A673 (cell line): ENCODE results near the gene HDAC7.

Source experiments
- EZH2 ChIP-seq: fragments of 200-600 bp; sonication (generic); IDR thresholded peaks from 2 replicates; pipeline ENCODE4 v1.6.1; 2017; ENCODE audit warnings: borderline replicate concordance, low read depth, mild to moderate bottlenecking, mixed read lengths, antibody characterized with exemption, low read length; ENCODE audit not compliant: poor library complexity, severe bottlenecking
- TF ChIP-seq, protein P1 (sequence below): fragments of 300-800, 200-600 bp; sonication (generic); conservative IDR thresholded peaks from 2 replicates; pipeline ENCODE4 v1.5.1; 2017; ENCODE audit warnings: low read depth, mild to moderate bottlenecking, antibody characterized with exemption, low read length, moderate library complexity, mixed read lengths

DNA sequence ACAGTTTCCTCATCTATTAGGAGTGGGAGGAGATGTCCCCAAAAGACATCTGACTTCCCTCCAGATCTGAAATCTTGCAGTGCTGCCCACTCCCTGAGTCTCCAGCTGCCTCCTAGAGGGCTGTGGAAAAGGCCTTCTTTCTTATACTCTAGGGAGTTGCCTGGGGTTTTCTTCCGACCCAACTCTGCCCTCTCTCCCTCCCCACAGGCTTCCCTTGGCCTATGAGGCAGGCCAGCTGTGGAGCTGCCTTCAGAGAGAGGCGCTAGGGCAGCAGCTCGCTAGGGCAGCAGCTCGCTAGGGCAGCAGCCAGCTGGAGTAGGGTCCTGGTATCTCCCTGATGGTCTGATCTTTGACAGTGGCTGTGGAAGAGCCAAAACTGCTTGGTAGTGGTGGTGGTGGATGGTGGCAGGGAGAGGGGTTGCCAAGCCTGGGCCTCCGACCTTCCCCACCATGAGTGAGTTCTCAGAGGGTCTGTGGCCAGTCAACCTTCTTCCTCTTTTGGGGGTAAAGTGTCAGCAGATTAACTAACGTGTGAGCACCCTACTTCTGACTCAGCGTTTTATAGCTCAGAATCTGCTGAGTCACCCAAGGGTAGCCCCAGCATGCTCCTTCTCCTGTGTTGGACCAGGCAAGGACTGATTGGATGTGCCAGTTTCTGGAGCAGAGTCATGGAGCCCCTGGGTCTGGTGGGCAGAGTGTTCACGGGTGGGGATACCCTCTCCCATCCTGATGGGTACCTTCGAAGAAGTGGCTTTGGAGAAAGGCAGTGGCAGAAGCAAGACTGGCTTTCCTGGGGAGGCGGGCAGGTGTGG is 44.4 kb downstream of the HDAC7 start:
- TF ChIP-seq, protein P1, sequence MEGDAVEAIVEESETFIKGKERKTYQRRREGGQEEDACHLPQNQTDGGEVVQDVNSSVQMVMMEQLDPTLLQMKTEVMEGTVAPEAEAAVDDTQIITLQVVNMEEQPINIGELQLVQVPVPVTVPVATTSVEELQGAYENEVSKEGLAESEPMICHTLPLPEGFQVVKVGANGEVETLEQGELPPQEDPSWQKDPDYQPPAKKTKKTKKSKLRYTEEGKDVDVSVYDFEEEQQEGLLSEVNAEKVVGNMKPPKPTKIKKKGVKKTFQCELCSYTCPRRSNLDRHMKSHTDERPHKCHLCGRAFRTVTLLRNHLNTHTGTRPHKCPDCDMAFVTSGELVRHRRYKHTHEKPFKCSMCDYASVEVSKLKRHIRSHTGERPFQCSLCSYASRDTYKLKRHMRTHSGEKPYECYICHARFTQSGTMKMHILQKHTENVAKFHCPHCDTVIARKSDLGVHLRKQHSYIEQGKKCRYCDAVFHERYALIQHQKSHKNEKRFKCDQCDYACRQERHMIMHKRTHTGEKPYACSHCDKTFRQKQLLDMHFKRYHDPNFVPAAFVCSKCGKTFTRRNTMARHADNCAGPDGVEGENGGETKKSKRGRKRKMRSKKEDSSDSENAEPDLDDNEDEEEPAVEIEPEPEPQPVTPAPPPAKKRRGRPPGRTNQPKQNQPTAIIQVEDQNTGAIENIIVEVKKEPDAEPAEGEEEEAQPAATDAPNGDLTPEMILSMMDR = no peak
- TF ChIP-seq EZH2 = no peak
